Skeletal muscle satellite cell (primary cell): ENCODE measurements around the gene RHBDF2.

ENCODE experiments used
- H3K27me3 ChIP-seq: 2 replicates; pipeline ENCODE4 v1.7.0; 2013; ENCODE audit warnings: low read length; ENCODE audit not compliant: control insufficient read depth, insufficient read depth
- H3K36me3 ChIP-seq: 2 replicates; pipeline ENCODE4 v1.7.0; 2013; ENCODE audit warnings: mild to moderate bottlenecking, control low read depth, low read length; ENCODE audit not compliant: insufficient read depth
- H3K4me1 ChIP-seq: 2 replicates; pipeline ENCODE4 v1.7.0; 2013; ENCODE audit warnings: low read length; ENCODE audit not compliant: control insufficient read depth, insufficient read depth
- H3K4me2 ChIP-seq: 2 replicates; pipeline ENCODE4 v1.7.0; 2013; ENCODE audit warnings: mild to moderate bottlenecking, low read length
- H3K4me3 ChIP-seq: 2 replicates; pipeline ENCODE4 v1.7.0; 2013; ENCODE audit warnings: low read length
- H3K9ac ChIP-seq: 2 replicates; pipeline ENCODE4 v1.7.0; 2013; ENCODE audit warnings: mild to moderate bottlenecking, low read depth, low read length, moderate library complexity
- H3K9me3 ChIP-seq: replicated peaks from 2 replicates; pipeline ENCODE4 v1.7.0; 2013; ENCODE audit warnings: mild to moderate bottlenecking, control low read depth, low read length

The RHBDF2 gene

DNA sequence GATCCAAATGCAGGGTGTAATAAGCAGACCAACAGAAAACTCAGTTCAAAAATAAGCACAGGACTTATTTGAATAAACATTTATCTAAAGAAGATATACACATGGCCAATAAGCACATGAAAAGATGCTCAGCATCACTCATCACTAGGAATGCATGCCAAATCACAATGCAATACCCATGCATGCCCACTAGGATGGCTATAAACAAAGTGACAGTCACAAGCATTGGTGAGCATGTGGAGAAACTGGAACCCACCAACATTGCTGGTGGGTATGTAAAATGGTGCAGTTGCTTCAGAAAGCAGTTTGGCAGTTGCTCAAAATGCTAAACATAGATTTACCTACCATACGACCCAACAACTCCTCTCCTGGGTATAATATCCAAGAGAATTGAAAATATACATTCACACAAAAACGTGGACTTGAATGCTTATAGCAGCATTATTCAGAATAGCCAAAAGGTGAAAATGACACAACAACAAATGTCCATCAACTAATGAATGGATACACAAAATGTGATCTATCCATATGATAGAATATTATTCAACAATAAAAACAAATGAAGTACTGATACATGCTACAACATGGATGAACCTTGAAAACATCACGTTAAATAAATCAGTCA is 68.4 kb downstream of the RHBDF2 start:
- Histone ChIP-seq H3K27me3 (no peaks in the 10 kb centered on the region), H3K4me1 (peaks cover 4% of the 10 kb centered on the region), H3K9me3 (no peaks in the 10 kb centered on the region), H3K4me3 (no peak overlapping the region), H3K4me2 (no peak overlapping the region), H3K36me3 (peaks cover 5% of the 10 kb centered on the region), H3K9ac (no peak overlapping the region)

DNA sequence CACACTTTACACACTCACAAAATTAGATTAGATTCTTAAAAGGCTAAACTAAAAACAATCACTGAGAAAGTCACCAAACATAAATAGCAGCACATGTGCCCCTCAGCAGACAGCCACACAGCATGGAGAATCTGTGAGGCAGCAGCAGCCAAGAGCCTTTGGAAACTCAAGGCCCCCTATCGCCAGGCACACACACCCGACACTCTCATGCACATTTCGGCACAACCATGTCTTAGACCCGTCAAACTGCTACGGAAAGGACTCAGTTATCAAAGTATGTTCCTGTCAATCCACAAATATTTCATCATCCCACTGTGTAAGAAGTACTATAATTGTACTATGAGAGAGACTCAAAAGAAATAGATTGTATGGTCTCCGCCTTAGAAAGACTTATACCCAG is 69.2 kb downstream of the RHBDF2 start:
- H3K4me2 ChIP-seq: no peak overlapping the region
- H3K4me3 ChIP-seq: no peak overlapping the region
- H3K9me3 ChIP-seq: no peaks in the 10 kb centered on the region
- H3K27me3 ChIP-seq: no peaks in the 10 kb centered on the region
- H3K4me1 ChIP-seq: peaks cover 8% of the 10 kb centered on the region
- no peak overlapping the region for H3K9ac ChIP-seq
- H3K36me3 ChIP-seq: peaks cover 5% of the 10 kb centered on the region

DNA sequence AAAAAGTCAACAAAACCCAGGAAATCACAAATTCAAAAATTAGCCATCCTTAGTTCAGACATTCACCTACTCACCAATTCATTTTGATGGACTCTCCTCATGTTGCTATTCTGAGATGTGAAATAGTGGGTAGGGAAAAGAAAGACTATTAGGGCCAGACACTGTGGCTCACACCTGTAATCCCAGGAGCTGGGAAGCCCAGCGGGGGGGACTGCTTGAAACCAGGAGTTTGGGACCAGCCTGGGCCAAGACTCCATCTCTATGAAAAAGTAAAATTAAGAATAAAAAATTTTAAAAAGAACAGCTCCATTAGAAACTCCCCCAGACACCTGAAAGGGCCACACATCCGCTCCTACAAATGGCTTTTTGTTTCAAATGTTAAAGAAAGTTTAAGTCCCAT is 69.7 kb downstream of the RHBDF2 start:
- no peak overlapping the region for H3K9ac ChIP-seq
- H3K4me2 ChIP-seq: no peak overlapping the region
- H3K36me3 ChIP-seq: peaks cover 5% of the 10 kb centered on the region
- no peak overlapping the region for H3K4me3 ChIP-seq
- H3K4me1 ChIP-seq: peaks cover 8% of the 10 kb centered on the region
- H3K27me3 ChIP-seq: no peaks in the 10 kb centered on the region
- H3K9me3 ChIP-seq: no peaks in the 10 kb centered on the region

DNA sequence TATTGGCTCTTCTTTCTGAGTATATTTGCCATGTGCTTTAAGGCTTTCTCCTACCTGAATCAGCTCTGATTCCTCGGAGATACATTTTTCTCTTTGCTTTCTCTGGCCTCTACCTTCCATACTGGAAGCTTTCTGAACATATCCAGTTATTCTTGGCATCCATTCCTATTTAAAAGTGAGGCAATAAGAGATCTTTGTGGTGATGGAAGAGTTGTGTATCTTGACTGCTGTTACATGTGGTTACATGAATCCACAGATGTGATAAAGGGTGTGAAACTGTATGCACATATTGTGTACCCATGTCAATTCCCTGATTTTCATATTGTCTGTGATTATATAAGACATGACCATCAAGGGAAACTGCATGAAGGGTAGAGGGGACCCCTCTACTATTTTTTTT is 72.7 kb downstream of the RHBDF2 start:
- Histone ChIP-seq H3K9ac (no peak overlapping the region), H3K4me2 (no peak overlapping the region), H3K4me1 (peaks cover 8% of the 10 kb centered on the region), H3K9me3 (no peaks in the 10 kb centered on the region), H3K27me3 (no peaks in the 10 kb centered on the region), H3K4me3 (no peak overlapping the region), H3K36me3 (no peaks in the 10 kb centered on the region)

DNA sequence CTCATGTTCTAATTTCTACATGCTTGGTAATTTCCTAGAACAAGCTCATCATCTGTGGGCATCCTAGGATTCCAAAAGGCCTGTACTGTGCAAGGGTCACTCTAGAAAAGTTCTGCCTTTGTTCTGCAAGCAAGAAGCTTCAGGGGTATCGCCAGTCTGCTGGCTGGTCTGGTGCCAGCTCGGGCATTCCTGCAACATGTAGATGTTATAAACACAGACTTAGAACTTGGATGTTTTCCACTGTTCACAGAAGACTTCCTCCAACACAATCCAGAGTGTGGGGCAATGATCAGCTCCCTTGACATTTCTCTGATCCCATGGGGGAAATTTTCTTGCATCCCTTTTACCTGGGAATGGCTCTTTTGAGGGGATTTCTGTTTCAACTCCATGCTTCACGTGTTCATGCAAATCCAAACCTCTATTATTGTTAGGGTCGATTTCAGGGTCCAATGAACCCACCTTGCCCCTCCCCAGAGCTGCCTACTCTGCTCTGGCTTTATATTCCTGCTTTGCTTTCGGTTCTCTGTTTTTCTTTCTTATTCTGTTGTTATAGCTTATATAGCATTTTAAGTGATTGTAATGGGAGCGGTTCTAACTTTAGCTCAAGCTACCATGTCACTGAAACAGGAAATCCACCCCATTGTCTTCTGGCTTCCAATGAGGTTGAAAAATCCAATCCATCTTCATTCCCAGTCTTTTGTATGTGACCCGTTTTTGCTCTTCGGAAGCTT is 73.6 kb downstream of the RHBDF2 start:
- no peaks in the 10 kb centered on the region for H3K36me3 ChIP-seq
- H3K4me2 ChIP-seq: no peak overlapping the region
- H3K4me3 ChIP-seq: no peak overlapping the region
- H3K4me1 ChIP-seq: peaks cover 8% of the 10 kb centered on the region
- H3K27me3 ChIP-seq: no peaks in the 10 kb centered on the region
- H3K9ac ChIP-seq: no peak overlapping the region
- no peaks in the 10 kb centered on the region for H3K9me3 ChIP-seq

DNA sequence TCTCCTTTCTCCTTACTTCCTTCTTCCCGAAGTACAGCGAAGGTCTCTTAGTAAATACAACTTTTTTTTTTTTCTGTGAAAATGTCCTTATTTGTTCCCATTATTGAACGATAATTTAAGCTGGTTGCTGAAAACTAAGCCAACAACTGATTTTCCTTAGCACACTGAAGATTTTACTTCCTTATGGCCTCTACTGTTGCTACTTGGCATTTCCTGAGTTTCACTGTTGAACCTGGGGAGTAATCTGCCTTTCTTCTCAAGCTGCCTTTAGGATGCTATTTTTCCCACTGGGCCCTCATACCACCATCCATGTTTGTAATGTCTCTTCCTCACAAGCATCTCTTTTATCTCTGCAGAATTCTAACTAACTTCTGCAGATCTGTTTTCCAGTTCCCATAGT is 74.4 kb downstream of the RHBDF2 start:
- no peak overlapping the region for H3K4me2 ChIP-seq
- H3K4me1 ChIP-seq: peaks cover 8% of the 10 kb centered on the region
- no peak overlapping the region for H3K9ac ChIP-seq
- H3K27me3 ChIP-seq: no peaks in the 10 kb centered on the region
- H3K9me3 ChIP-seq: no peaks in the 10 kb centered on the region
- no peaks in the 10 kb centered on the region for H3K36me3 ChIP-seq
- no peak overlapping the region for H3K4me3 ChIP-seq

DNA sequence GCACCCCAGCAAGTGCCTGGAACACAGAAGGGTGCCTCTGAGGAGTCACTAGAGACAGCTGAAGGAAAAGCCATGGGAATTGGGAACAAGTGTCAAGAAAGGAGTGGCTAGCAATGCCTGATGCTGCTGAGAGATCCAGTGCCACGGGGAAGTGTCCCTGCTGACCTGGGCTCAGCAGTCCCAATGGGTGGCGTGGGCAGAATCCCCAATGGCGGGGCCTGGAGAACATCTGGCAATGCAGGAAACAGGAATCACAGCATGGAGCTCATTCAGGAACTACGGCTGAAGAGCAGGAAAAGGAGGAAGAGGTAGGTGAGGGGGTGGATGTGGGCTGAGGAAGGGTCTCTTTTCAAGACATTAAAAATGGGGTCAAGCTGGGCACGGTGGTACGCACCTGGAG is 78.4 kb downstream of the RHBDF2 start:
- Histone ChIP-seq H3K4me1 (peaks cover 7% of the 10 kb centered on the region), H3K4me3 (no peak overlapping the region), H3K4me2 (no peak overlapping the region), H3K9ac (no peak overlapping the region), H3K9me3 (no peaks in the 10 kb centered on the region), H3K36me3 (no peaks in the 10 kb centered on the region), H3K27me3 (no peaks in the 10 kb centered on the region)

DNA sequence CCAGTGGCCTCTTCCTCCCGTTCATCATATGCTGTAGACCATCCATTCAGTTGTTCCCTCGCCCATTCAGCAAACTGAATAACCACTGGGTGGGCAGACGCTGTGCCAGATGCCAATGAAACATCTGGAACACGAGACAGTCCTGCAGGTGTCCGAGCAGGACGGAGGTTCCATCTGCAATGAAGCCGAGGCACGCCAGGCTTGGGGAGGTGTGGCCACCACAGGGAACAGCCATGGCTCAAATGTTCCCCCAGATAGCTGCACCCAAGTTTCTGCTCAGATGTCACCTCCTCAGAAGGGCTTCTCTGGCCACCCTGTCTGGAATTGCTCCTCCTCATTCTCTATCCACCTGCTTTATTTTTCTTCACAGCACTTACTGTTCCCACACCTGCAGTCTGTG is 78.8 kb downstream of the RHBDF2 start:
- Histone ChIP-seq H3K27me3 (no peaks in the 10 kb centered on the region), H3K4me3 (no peak overlapping the region), H3K9ac (no peak overlapping the region), H3K9me3 (no peaks in the 10 kb centered on the region), H3K4me2 (no peak overlapping the region), H3K36me3 (no peaks in the 10 kb centered on the region), H3K4me1 (peaks cover 3% of the 10 kb centered on the region)

DNA sequence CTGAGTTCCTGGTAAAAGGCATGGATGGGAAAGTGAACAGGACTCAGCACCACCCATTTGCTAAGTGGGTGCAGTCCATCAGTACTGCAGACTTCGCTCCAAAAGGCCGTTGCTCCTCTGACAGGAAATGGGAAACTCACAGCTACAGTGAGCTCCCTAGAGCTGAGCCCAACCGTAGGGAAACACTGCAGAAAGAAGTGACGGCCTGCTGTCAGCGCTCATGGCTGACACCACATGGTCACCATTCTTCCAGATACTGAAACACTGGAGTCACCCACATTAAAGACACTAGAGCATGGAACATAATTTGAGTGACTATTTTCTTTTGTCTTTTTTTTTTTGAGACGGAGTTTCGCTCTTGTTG is 80.2 kb downstream of the RHBDF2 start:
- H3K4me2 ChIP-seq: no peak overlapping the region
- no peaks in the 10 kb centered on the region for H3K4me1 ChIP-seq
- no peak overlapping the region for H3K4me3 ChIP-seq
- no peaks in the 10 kb centered on the region for H3K36me3 ChIP-seq
- no peak overlapping the region for H3K9ac ChIP-seq
- no peaks in the 10 kb centered on the region for H3K9me3 ChIP-seq
- no peaks in the 10 kb centered on the region for H3K27me3 ChIP-seq
